IPS-20b (cell line): ENCODE results near the gene PARP8.
"Not testable (repeated sequence)": the region's sequence is repeated elsewhere in the genome, so short reads cannot be mapped to it uniquely, and the experiment has no call there.

Experiments used
- H3K27ac ChIP-seq: one replicate; pipeline ENCODE4 v1.5.1; 2013; ENCODE audit warnings: low read length
- H3K27me3 ChIP-seq: 2 replicates; pipeline ENCODE4 v1.6.1; 2013; ENCODE audit warnings: mild to moderate bottlenecking, low read length, inconsistent platforms; ENCODE audit not compliant: insufficient read depth
- H3K36me3 ChIP-seq: 2 replicates; pipeline ENCODE4 v1.6.1; 2013; ENCODE audit warnings: low read depth, mild to moderate bottlenecking, inconsistent platforms, low read length, moderate library complexity; ENCODE audit not compliant: insufficient read depth
- H3K4me1 ChIP-seq: 2 replicates; pipeline ENCODE4 v1.6.1; 2013; ENCODE audit warnings: mild to moderate bottlenecking, control low read depth, inconsistent platforms, low read length, moderate library complexity; ENCODE audit not compliant: insufficient read depth
- H3K4me3 ChIP-seq: 2 replicates; pipeline ENCODE4 v1.5.1; 2013; ENCODE audit warnings: mild to moderate bottlenecking, low read length, inconsistent platforms
- H3K9ac ChIP-seq: 2 replicates; pipeline ENCODE4 v1.6.1; 2013; ENCODE audit warnings: low read depth, mild to moderate bottlenecking, inconsistent platforms, low read length, moderate library complexity
- H3K9me3 ChIP-seq: 2 replicates; pipeline ENCODE4 v1.6.1; 2013; ENCODE audit warnings: mild to moderate bottlenecking, low read depth, low read length, inconsistent platforms; ENCODE audit not compliant: insufficient read depth

Gene PARP8

DNA sequence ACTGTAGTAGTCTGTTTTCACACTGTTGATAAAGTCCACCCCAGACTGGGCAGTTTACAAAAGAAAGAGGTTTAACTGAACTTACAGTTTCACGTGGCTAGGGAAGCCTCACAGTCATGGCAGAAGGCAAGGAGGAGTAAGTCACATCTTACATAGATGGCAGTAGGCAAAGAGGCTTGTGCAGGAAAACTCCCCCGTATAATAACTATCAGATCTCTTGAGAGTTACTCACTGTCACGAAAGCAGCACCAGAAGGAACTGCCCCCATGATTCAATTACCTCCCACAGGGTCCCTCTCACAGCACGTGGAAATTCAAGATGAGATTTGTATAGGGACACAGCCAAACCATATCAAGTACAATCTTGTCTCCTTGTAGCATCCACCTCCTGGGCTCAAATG lies 21.1 kb downstream of the PARP8 start:
- H3K9ac ChIP-seq: no peak overlapping the region
- H3K36me3 ChIP-seq: no peaks in the 10 kb centered on the region
- no peak overlapping the region for H3K4me3 ChIP-seq
- peaks cover 29% of the 10 kb centered on the region for H3K4me1 ChIP-seq
- no peak overlapping the region for H3K27ac ChIP-seq
- H3K27me3 ChIP-seq: no peaks in the 10 kb centered on the region
- peaks cover 9% of the 10 kb centered on the region; the same call in 1 of the 2 replicates for H3K9me3 ChIP-seq

DNA sequence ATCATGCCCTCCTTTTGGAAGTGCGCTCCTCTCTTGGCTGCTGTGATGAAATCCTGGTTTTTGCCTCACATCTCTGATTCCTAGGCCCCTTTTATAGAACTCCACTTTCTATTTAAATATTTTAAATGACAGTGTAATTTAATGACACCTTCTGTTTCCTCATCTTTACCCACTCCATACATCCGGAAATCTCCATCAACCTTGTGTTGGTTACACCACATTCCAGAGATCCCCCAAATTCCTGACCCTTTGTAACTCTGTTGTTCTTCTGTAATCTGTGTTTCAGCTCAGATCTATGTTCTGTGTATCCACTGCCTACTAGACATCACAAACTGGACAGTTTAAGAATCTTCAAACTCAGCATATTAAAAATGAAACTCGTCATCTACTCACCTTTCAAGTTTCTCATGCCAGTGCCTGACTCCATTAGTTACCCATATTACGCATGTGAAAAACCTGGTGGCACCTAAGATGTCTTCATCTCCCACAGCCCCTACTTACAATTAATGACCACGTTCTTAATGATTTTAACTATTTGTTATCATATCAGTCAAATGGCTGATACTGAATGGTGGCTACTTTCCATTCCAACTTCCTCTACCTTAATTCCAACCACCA lies 25.1 kb downstream of the PARP8 start:
- Histone ChIP-seq H3K27ac (no peak overlapping the region), H3K36me3 (no peaks in the 10 kb centered on the region), H3K27me3 (no peaks in the 10 kb centered on the region), H3K9ac (no peak overlapping the region), H3K9me3 (0 out of 2 replicates have a peak, but pooled peaks cover 2% of the 10 kb centered on the region), H3K4me1 (peaks cover 17% of the 10 kb centered on the region), H3K4me3 (no peak overlapping the region)

DNA sequence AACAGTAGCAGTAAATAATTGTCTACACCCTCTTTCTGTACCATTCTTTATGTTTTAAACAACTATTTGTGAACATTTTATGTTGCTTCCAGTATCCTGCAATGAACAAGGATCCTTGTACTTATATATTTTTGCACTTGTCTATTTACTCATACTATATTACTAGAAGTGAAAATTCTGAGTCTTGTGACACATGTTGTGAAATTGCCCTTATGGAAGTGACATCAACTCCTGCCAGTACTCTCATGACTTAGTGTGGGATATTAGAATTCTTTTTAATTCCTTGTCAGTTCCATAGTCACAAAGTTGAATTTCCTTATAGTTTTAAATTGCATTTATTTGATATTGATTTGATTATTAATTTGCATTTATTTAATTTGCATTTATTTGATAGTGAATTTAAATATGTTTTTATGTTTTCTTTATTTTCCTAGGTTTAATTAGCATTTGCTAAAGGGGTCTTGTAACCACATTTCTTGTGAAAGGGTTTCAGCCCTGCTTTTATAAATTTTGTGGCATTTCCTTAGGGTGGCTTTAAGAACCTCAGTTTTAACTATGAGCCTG lies 27.7 kb downstream of the PARP8 start:
- H3K9me3 ChIP-seq: no peaks in the 10 kb centered on the region
- H3K36me3 ChIP-seq: no peaks in the 10 kb centered on the region
- peaks cover 20% of the 10 kb centered on the region for H3K4me1 ChIP-seq
- H3K27me3 ChIP-seq: no peaks in the 10 kb centered on the region
- no peak overlapping the region for H3K27ac ChIP-seq
- H3K4me3 ChIP-seq: no peak overlapping the region
- no peak overlapping the region for H3K9ac ChIP-seq

DNA sequence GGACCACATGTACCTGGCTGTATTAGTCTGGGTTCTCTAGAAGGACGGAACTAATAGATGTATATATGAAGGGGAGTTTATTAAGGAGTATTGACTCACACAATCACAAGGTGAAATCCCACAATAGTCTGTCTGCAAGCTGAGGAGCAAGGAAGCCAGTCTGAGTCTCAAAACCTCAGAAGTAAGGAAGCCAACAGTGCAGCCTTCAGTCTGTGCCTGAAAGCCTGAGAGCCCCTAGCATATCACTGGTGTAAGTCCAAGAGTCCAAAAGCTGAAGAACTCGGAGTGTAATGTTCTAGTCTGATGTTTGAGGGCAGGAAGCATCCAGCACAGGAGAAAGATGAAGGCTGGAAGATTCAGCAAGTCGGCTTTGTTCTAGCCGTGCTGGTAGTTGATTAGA lies 28.2 kb downstream of the PARP8 start:
- H3K36me3 ChIP-seq, H3K4me3 ChIP-seq, H3K9ac ChIP-seq, H3K9me3 ChIP-seq, H3K27ac ChIP-seq, H3K27me3 ChIP-seq: not testable (repeated sequence)
- peaks cover 25% of the 10 kb centered on the region for H3K4me1 ChIP-seq

DNA sequence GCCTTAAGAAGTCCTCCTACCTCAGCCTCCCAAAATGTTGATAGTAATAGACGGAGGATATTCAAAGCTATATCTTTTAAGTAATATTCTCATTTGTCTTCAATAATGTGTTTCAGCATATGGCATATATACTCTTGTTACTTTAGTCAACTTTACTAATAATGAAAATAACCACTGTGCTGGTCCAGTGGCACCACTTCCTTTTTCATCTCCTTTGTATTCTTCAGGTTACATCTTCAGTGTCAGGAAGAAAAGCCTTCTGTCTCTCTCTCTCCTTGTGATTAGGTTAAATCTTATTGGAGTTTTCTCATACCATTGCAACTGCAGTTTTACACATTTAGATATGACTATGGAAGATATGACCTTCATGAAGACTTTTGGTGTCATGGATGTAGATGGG lies 31.3 kb downstream of the PARP8 start:
- Histone ChIP-seq H3K27me3 (no peaks in the 10 kb centered on the region), H3K9ac (no peak overlapping the region), H3K4me3 (no peak overlapping the region), H3K36me3 (no peaks in the 10 kb centered on the region), H3K9me3 (no peaks in the 10 kb centered on the region), H3K4me1 (peaks cover 30% of the 10 kb centered on the region), H3K27ac (no peak overlapping the region)

DNA sequence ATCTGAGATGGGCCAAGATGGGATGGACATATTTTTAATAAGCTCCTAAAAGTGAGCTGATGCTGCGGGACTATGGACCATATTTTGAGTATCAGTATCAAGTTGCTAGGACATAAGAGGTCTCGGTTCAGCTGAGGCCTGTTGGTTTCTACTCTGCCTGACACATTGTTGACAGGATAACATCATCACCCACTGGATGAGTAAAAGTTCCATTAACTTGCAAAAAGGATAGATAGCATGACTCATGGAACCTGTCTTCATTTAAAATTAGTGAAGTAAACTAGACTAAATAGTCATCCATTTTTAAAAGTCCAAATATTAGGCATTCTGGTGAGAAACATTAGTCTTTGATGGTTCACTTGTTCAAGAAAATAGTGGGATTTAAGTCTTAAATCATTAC lies 33.3 kb downstream of the PARP8 start:
- no peaks in the 10 kb centered on the region for H3K9me3 ChIP-seq
- no peak overlapping the region for H3K4me3 ChIP-seq
- H3K27ac ChIP-seq: no peak overlapping the region
- H3K4me1 ChIP-seq: peaks cover 30% of the 10 kb centered on the region
- H3K27me3 ChIP-seq: no peaks in the 10 kb centered on the region
- no peak overlapping the region for H3K9ac ChIP-seq
- no peaks in the 10 kb centered on the region for H3K36me3 ChIP-seq

DNA sequence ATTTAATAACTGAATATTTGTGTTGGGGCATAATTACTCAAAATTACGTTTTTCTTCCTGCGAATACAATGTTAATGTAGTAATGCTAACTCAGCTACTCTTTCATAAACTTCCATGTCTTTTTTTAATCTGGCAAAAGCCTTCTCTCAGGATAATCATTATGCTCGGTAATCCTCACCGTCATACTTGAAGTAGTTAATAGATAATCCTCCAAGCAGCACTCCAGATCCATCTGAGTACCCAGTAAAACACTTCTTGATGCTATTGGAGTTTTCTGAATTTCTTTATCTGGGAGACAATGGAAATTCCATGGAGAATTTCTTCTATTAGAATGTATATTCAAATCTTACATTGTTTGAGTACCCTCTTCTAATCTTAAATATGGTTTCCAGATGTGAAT lies 34.3 kb downstream of the PARP8 start:
- Histone ChIP-seq H3K27ac (no peak overlapping the region), H3K9ac (no peak overlapping the region), H3K36me3 (no peaks in the 10 kb centered on the region), H3K4me3 (no peak overlapping the region), H3K27me3 (no peaks in the 10 kb centered on the region), H3K4me1 (peaks cover 30% of the 10 kb centered on the region), H3K9me3 (no peaks in the 10 kb centered on the region)

DNA sequence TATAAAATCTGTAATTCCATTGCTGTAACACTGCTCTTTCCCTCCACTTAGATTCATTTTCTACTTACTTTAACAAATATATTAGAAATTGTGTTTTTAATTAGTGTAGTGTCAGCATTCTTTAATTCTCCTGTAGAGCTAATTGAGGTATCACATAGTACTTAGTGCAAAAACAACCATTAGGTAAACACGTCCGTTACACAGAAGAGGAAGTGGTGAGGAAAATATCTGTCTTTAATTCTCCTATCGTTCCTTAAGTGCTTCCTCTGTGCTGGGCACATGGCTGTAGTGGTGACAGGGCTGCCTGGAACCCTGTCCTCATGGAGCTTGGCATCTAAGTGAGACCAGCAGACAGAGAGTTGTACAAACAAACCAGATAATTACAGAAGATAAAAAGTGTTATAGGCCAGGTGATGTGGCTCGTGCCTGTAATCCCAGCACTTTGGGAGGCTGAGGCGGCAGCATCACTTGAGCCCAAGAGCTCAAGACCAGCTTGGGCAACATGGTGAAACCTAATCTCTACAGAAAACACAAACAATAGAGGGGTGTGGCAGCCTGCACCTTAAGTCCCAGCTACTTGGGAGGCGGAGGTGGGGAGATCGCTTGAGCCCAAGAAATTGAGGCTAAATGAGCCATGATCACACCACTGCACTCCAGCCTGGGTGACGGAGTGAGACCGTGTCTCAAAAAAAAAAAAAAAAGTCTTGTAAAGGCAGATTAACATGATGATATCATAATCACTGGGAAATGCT lies 36.4 kb downstream of the PARP8 start:
- peaks cover 24% of the 10 kb centered on the region for H3K4me1 ChIP-seq

DNA sequence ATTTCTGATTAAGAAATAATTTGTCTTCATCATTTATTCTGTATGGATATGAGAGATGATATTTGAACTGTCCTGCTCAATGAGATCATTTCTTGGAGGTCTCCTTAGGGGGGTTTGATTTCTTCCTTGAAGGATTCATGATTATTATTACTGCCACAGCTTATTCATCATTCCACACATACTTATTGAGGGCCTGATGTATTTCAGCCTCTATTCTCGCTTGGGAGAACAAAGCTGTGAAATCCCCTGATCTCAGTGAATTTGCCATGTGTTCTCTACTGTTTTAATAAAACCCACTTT lies 36.9 kb downstream of the PARP8 start:
- Histone ChIP-seq H3K9me3 (no peaks in the 10 kb centered on the region), H3K36me3 (no peaks in the 10 kb centered on the region), H3K4me1 (peaks cover 24% of the 10 kb centered on the region), H3K4me3 (no peak overlapping the region), H3K9ac (no peak overlapping the region), H3K27me3 (no peaks in the 10 kb centered on the region), H3K27ac (no peak overlapping the region)

More for the DNA sequence above, 36.4 kb downstream of the PARP8 start:
- no peak overlapping the region for H3K4me3 ChIP-seq
- no peak overlapping the region for H3K27ac ChIP-seq
- H3K9me3 ChIP-seq: no peaks in the 10 kb centered on the region
- no peaks in the 10 kb centered on the region for H3K36me3 ChIP-seq
- no peaks in the 10 kb centered on the region for H3K27me3 ChIP-seq
- no peak overlapping the region for H3K9ac ChIP-seq

DNA sequence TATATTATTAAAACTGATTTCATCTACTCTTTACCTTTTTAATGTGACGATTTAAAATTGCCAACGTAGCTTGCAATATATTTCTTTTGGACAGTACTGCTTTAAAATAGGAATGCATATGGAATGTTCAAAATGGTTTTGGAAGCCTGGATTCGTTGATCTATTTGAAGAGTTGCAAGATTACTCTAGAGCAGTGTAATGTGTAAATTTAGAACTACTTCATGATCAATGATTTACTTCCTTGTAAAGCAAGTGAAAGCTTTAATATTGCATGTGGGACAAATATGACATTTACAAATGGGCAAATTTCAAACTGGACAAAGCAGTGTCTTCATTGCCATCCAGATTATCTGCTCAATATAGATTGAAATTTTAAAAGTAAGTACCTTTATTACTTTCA lies 38.3 kb downstream of the PARP8 start:
- Histone ChIP-seq H3K36me3 (no peaks in the 10 kb centered on the region), H3K4me3 (no peak overlapping the region), H3K9me3 (no peaks in the 10 kb centered on the region), H3K27ac (no peak overlapping the region), H3K9ac (no peak overlapping the region), H3K27me3 (no peaks in the 10 kb centered on the region), H3K4me1 (peaks cover 21% of the 10 kb centered on the region)

DNA sequence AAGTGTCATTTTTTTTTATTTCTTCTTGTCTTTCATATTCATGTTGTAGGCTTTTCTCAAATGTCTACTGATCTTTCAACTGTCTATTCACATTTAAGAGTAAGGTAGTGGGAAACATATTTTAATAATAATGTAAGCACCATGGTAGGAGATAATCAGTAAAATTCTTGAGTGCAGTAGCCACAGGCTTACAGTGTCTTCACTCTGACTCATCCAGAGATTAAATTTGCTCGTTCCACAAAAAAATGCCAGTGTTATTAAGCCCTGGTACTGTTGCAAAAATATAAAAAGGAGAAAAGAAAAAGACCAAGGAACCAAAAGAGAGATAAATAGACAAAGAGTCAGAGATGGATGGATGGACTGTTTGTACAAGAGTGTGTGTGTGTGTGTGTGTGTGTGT lies 43.0 kb downstream of the PARP8 start:
- Histone ChIP-seq H3K4me3 (no peak overlapping the region), H3K36me3 (no peaks in the 10 kb centered on the region), H3K9me3 (no peaks in the 10 kb centered on the region), H3K27ac (no peak overlapping the region), H3K9ac (no peak overlapping the region), H3K4me1 (peaks cover 6% of the 10 kb centered on the region; the same call in 1 of the 2 replicates), H3K27me3 (no peaks in the 10 kb centered on the region)

DNA sequence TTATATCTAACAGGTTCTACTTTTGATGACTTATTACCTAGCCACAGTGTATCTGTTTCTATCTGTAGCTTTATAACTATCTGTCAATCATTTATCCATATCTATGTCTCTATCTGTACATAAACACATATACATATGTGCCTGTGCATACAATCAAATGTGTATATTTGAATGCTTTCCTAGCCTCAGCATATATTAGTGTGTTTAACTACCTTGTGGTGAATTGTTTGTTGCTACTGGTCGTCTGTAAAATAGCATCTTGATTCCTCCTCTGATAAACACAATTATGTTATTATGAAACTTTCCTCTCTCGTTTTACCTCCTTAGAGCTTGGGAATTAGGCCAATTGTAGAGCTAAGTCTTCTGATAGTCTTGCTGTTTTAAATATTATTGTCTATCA lies 44.4 kb downstream of the PARP8 start:
- Histone ChIP-seq H3K36me3 (no peaks in the 10 kb centered on the region), H3K9ac (no peak overlapping the region), H3K27ac (no peak overlapping the region), H3K27me3 (no peaks in the 10 kb centered on the region), H3K9me3 (no peaks in the 10 kb centered on the region), H3K4me1 (peaks cover 9% of the 10 kb centered on the region; the same call in 1 of the 2 replicates), H3K4me3 (no peak overlapping the region)
